NAMALWA (cell line): Measurements from ENCODE around the gene NUMBL.
A peak's percentile ranks its signal among the peaks of the same experiment; 100 is the strongest.

Source experiments
- DNase-seq: peaks from one replicate; pipeline ENCODE4 v3.0.0-alpha.2; 2015; ENCODE audit warnings: low spot score

Gene NUMBL

GRCh38 chr19:40716482-40717324 is 26.3 kb upstream of the NUMBL start, which contains the start of the genes COQ8B and ITPKC:
TSS of gene COQ8B (minus strand) at chr19:40716886. CDS start at chr19:40714632, 2,254 bp downstream.
TSS of gene ITPKC (plus strand) at chr19:40717112. CDS start at chr19:40717136, 24 bp downstream.
- DNase-seq = peak; percentile 99

GRCh38 chr19:40716031-40716481 is 25.6 kb upstream of the NUMBL start:
- peak; percentile 65 for DNase-seq

GRCh38 chr19:40714441-40715299 is 24.2 kb upstream of the NUMBL start:
- DNase-seq = peak; percentile 95

- no peak for DNase-seq
These were observed 23.5 kb upstream of the NUMBL start for GRCh38 chr19:40713939-40714338.

- no peak for DNase-seq
These were observed 19.4 kb upstream of the NUMBL start for GRCh38 chr19:40709817-40710216.

- no peak for DNase-seq
These were observed 17.2 kb upstream of the NUMBL start for GRCh38 chr19:40707615-40708014.

GRCh38 chr19:40705950-40706619 is 15.6 kb upstream of the NUMBL start:
- DNase-seq = no peak

- no peak for DNase-seq
These were observed 14.9 kb upstream of the NUMBL start for GRCh38 chr19:40705362-40705651.

GRCh38 chr19:40704491-40705361 is 14.3 kb upstream of the NUMBL start:
- no peak for DNase-seq

GRCh38 chr19:40703029-40703755 is 12.7 kb upstream of the NUMBL start:
- DNase-seq = no peak

- no peak for DNase-seq
These were observed 12.0 kb upstream of the NUMBL start for GRCh38 chr19:40702337-40703012.

GRCh38 chr19:40701758-40702157 is 11.3 kb upstream of the NUMBL start:
- DNase-seq = no peak

GRCh38 chr19:40700083-40700482 is 9.6 kb upstream of the NUMBL start:
- no peak for DNase-seq

- DNase-seq = no peak
These were observed 6.6 kb upstream of the NUMBL start for GRCh38 chr19:40697007-40697406.

- no peak for DNase-seq
These were observed 5.4 kb upstream of the NUMBL start for GRCh38 chr19:40695881-40696280.

GRCh38 chr19:40693896-40694295 is 3.4 kb upstream of the NUMBL start:
- DNase-seq = no peak

GRCh38 chr19:40693150-40693788 is 2.8 kb upstream of the NUMBL start:
- DNase-seq = peak; percentile 33

- DNase-seq = no peak
These were observed 1.7 kb upstream of the NUMBL start for GRCh38 chr19:40692212-40692551.

GRCh38 chr19:40691421-40692211 is 1.2 kb upstream of the NUMBL start:
- peak; percentile 51 for DNase-seq
